NCI-H526 (cell line): ENCODE data around the gene CMC1.
"Not testable (repeated sequence)": the region's sequence is repeated elsewhere in the genome, so short reads cannot be mapped to it uniquely, and the experiment has no call there.

Experiments
- DNase-seq, 2 experiments: peaks; one replicate each; lab custom pipeline; 2025; lab: John Stamatoyannopoulos, UW

Gene CMC1, protein sequence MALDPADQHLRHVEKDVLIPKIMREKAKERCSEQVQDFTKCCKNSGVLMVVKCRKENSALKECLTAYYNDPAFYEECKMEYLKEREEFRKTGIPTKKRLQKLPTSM

GRCh38 chr3:28241221-28242160 is at the start of gene CMC1:
CMC1 (plus strand) TSS chr3:28241619; CDS start chr3:28241794, 175 bp downstream.
- peak; percentile 95 to 98 for DNase-seq

DNA sequence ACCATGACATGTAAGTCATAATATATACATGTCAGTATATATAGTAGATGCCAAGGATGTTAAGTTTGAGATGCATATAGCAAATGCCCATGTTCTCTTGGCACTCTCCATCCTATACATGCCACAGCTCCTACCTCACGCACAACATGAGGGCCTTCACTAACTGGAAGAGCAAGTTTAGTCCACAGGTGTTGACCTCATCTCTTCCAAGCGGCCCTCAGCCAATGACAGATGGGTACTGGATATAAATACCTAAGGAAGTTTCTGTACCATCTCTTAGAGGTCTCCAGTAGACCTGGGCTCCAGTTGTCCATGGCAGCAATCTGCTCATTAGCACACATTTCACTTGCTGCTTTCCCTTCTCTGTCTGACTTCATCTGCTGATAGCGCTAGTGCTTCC is 43.3 kb upstream of the CMC1 start:
- DNase-seq: no peak

DNA sequence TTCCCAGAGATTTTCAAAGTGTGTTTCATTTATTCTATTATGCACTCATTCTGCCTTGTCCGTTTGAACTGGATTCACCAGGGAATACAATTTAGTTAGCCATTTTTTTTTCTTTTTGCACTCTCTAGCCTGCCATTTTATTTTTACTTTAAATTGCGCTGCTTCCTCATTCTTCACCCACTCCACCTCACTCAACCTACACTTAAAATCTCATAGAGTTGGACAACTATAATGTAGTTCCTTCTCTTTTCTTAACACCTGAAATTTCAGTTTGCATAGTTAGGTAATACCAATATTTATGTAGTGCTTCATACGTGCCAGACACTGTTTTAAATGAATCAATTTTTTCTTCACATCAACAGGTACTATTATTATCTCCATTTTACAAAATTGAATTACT is 42.4 kb upstream of the CMC1 start:
- DNase-seq: no peak

DNA sequence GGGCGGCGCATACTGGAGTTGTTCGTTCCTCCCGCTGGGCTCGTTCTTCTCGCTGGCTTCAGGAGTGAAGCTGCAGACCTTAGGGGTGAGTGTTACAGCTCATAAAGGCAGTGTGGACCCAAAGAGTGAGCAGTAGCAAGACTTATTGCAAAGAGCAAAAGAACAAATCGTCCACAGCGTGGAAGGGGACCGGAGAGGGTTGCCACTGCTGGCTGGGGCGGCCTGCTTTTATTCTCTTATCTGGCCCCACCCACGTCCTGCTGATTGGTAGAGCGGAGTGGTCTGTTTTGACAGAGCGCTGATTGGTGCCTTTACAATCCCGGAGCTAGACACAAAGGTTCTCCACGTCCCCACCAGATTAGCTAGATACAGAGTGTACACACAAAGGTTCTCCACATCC is 41.8 kb upstream of the CMC1 start:
- DNase-seq: not testable (repeated sequence)

GRCh38 chr3:28200366-28200848 is 41.0 kb upstream of the CMC1 start:
- not testable (repeated sequence) for DNase-seq

GRCh38 chr3:28206479-28206878 is 34.9 kb upstream of the CMC1 start:
- DNase-seq: no peak

DNA sequence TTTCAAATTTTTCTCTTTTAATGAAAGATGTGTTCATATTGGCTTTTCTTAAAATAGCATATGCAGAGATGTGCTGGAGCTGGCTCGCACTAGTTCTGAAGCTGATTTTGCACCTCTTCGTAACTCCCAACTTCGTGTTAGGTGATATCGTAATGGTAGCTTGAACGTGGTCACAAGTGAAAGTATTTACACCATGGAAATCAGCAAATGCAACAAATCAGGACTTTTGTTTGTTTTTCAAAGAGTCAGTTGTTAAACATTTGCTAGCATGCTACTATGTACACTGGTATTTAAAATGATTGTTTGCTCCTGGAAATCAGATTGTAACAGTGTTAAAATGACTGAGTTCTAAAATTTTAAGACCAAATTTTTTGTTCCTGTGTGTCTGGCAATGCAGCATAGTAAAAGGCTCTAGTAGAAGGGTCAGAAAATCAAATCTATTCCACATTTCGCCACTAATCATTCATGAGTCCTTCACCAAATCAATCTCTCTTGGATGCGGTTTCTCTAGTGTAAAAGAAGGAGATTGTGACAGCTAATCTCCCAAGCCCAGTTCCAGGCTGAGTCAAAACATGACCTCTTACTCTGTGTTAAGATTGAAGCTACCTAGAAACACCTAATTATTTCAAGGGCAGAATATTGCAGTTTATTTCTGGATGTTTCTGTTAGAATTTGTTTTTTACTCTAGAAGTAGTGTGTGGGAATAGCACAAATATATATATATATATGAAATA is 34.3 kb upstream of the CMC1 start:
- no peak for DNase-seq

DNA sequence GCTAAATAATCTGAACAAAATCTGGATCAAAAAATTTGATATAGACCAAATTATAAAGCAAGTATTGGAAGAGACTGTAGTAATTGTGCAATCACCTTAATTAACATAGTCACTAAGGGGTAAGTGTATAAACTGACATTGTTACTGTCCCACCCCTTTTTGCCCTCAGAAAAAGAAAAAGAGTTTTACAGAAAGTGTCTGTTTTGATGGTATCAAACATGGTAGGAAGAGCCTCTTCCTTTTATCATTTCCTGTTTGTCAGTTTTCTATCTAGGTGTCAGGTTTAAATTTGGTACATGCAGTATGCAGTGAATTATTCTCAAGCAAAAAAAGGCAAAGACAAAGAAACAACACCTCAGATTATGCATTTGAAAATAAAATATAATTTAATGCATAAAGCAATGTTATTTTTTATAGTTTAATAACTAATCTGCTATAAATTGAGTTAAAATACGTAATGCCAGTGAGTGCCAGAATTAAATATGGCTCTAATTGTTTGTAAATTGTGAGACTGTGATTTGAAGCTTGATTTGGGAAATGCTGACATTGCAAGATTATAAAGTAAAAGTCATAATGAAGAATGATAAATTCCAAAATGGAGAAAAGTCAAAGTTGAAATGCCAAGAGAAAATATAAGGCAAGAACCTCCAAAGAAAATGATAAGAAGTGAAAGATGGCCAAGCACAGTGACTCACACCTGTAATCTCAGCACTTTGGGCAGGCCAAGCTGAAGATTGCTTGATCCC is 30.3 kb upstream of the CMC1 start:
- DNase-seq: no peak

DNA sequence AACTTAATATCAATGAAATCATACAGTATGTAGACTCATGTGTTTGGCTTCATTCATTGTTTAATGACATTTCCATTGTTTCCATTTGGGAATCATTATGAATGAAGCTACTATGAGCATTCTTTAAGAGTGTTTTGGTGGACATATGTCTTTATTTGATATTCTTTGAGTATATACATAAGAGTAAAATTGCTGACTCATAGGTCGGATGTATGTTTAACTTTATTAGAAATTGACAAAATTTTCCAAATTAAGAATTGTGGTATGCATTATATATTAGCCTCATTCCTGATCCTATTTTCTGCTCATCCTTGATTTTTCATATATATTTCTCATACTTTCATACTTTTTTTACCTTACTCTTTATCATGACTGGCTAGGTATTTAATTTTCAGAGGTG is 28.7 kb upstream of the CMC1 start:
- no peak for DNase-seq

- no peak for DNase-seq
Observed at GRCh38 chr3:28215407-28215806, 26.0 kb upstream of the CMC1 start.

- DNase-seq: no peak
Observed at GRCh38 chr3:28218071-28218916, 23.1 kb upstream of the CMC1 start.

DNA sequence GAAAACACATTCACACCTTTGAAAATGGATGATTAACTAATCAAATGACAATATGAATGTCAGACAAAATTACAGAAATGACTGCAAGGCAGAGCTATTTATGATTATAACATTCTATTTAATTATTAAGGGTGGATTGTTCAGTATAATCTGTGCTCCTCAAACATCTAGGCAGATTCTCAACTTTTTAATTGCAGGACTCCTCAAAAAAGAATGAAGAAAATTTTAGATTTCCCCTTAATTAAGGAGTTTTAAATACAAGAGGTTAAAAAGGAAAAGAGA is 22.6 kb upstream of the CMC1 start:
- no peak for DNase-seq

- DNase-seq: no peak
Observed at GRCh38 chr3:28224430-28224829, 17.0 kb upstream of the CMC1 start.

- DNase-seq: no peak
Observed at GRCh38 chr3:28226020-28226419, 15.4 kb upstream of the CMC1 start.

- no peak for DNase-seq
Observed at GRCh38 chr3:28228623-28229022, 12.8 kb upstream of the CMC1 start.

- DNase-seq: no peak
Observed at GRCh38 chr3:28232659-28233058, 8.8 kb upstream of the CMC1 start.

DNA sequence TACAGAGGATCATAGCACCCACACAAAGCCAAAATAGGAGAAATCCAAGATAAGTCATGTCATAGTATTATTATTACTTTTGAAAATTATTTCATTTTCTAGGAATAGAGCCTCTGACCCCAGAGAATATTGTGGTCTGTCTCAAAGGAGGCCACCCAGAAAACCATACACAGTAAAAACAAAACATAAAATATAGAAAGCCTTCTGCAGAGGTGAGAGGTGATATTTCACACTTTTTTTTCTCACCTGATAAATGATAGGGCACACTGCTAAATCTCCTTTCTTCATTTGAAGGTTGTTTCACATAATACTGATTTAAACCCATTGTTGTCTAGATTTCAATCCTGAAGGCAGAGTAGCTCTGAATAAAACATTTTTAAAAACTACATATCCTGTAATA is 7.0 kb upstream of the CMC1 start:
- DNase-seq: no peak

DNA sequence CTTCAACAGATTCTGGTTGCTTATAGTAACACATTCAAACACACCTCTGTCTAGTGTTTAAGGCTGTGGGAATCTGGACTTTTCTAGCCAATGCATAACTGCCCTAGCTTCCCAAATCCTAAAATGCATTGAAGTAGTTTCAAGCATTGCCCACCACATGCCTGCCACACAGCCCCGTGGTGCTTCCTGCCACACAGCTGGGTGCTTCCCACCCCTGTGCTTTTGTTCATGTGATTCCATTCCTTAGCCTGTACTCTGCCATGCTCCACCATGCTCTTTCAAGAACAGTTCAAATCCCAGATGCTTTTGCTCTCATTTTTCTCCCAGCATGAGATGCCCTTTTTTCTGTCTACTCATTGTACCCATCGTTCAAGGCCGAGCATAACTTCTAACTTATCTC is 2.3 kb upstream of the CMC1 start:
- no peak for DNase-seq

DNA sequence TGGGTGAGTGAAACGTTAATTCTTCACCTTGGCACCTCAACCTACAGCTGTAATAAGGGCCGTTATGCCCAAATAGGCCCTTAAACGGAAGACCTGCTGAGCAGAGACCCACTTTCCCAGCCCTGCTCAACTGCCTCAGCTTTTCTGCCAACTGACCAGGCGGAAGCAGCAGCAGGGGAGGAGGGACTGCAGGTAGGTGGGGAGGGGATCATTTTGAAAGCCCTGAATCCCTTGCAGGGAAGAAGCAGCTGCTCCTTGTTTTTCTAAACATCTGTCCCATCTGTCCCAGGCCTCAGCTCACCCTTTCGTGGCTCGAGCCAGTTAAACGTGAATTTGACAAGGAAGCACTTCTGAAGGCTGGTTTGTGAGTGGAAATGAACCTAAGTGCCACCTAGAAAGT is 978 bp upstream of the CMC1 start:
- DNase-seq: no peak

DNA sequence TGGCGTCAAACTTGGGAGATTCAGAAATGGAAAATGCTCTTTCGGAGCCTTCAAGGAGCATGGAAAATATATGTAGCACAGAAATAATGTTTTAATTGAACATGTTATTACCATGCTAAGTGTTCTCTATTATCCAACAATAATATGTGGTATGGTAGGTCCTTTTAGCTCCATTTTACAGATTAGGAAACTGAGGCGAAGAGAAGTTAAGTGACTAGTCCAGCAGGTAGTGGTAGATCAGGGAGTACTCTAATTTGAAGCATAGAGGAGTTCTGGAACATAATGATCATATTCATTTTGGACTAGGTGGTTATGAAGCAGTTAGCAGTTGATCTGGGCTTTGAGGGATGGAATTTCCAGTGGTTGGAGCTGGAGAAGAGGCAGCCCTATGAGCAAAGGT is 1.1 kb downstream of the CMC1 start:
- no peak for DNase-seq

- DNase-seq: no peak
Observed at GRCh38 chr3:28243424-28244106, 2.1 kb downstream of the CMC1 start.
